NCI-H2081 (cell line): ENCODE data around the gene CCDC152.

Source experiments
- DNase-seq, 2 experiments: peaks; one replicate each; lab custom pipeline; 2025; lab: John Stamatoyannopoulos, UW

Gene CCDC152

DNA sequence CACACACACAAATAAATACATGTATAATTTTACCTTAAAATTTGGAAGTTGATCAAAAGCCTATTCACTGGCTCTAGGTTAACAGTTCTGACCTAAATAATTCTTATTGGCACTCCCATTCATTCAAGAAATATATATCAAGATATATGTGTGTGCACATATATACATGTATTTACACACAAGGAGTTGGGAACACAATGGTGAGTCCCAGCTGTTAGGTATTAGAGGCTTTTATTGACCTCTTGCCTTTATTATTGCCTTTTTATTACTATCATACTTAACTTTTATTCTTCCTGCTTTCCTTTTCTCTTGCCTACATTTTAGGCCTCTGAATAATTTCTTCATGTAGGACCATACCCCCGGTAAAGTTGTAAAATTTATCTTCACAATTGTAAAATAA lies 25.0 kb downstream of the CCDC152 start:
- no peak for DNase-seq

DNA sequence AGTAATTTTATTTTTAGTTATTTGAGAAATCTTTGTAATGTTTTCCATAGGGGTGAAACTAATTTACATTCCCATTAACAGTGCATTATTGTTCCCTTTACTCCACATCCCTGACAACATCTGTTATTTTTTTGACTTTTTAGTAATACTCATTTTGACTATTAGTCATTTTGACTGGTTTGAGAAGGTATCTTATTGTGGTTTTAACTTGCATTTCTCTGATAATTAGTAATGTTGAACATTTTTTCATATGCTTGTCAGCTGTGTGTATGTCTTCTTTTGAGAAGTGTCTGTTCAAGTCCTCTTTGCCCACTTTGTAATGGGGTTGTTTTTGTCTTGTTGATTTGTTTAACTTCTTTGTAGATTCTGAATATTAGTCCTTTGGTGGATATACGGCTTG lies 27.5 kb downstream of the CCDC152 start:
- no peak for DNase-seq

DNA sequence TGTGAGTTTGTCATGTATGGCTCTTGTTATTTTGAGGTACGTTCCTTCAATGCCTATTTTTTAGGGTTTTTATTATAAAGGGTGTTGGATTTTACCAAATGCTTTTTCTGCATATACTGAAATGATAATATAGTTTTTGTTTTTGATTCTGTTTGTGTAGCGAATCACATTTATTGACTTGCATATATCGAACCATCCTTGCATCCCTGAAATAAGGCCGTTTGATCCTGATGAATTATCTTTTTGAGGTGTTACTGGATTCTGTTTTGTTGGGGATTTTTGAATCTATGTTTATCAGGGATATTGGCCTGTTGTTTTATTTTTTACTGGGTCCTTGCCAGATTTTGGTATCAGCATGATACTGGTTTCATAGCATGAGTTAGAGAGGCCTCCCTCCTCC lies 29.1 kb downstream of the CCDC152 start:
- no peak for DNase-seq

DNA sequence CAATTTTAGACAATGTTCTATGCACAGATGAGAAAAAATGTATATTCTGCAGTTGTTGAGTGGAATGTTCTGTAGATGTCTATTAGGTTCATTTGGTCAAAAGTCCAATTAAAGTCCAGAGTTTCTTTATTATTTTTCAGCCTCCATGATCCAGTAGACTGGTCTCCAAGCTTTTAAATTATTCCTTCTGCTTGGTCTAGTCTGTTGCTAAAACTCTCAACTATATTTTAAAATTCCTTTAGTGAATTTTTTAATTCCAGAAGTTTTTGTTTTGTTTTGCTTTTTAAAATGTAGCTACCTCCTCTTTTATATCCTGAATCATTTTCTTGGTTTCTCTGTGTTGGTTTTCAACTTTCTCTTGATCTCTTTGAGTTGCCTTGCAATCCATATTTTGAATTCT lies 30.5 kb downstream of the CCDC152 start:
- no peak for DNase-seq

DNA sequence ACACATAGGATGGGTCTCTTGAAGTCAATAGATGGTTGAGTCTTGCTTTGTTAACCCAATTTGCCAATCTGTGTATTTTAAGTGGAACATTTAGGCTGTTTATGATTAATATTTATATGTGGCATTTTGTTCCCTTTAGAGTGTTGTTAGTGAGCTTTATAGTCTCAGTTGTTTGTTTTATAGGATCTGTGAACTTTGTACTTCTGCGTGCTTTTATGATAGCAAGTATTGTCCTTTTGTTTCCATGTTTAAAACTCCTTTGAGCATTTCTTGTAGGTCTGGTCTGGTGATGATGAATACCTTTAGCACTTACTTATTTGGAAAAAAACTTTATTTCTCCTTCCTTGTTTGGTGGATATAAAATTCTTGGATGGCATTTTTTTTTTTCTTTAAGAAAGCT lies 31.2 kb downstream of the CCDC152 start:
- DNase-seq, result no peak

DNA sequence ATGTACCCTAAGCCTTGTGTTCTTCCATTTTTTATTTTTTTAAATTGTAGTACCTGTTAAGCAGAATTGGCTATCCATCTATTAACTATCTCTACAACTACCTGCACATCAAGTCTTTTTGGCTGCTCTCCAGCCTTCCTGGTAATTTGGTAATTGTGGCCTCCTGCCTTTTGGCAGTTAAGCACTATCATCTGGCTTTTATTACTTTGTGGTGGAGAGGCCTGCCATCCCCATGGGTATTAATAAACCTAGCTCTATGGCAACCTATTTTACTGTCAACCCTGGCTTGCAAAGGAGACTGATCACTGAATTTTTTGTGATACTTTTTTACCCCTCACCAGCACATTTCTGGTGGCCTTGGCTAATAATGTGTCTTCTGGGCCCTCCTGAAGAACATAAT lies 34.5 kb downstream of the CCDC152 start:
- peak; percentile 46 to 59 for DNase-seq

DNA sequence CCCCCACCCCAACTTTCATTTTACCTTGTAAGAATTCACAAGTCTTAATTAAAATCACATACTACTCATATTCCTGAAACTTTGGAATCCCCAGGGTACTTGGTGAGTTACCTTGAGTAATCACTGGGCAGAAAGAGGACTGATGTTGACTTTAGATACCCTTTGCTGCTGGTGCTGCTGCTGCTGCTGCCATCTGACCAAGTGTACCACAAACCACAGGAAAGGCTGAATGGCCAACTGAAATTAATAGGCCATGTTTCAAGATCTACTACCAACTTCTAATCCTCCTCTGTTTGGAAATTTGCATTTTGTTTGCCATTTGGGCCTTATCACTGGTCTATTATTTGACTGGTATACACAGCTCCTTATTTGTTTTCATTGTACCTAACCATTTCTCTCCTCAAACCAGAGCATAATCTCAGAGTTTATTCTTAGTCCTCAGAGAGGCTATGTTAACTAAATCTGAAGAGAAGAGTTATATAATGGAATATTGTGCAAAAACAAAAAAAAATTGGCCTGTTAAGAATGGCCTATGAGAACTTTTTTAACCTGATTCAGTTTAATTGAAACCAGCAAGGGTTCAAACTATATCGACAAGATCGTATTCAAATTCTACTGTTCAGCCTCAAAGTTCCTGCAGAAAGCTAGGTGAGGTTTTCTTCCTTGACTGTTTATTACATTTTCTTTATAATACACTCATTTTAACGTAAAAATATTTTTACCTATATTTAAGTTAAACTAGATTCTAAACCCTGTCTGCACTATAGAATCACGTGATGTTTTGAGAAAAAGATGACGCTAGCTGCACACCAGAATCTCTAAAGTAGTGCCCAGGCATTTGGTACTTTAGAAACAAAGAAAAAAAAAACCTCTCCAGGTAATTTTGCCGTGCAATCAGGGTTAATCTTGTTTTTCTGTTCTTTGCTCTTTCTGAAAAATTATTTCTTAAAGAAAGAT lies 41.9 kb downstream of the CCDC152 start:
- DNase-seq, result no peak

DNA sequence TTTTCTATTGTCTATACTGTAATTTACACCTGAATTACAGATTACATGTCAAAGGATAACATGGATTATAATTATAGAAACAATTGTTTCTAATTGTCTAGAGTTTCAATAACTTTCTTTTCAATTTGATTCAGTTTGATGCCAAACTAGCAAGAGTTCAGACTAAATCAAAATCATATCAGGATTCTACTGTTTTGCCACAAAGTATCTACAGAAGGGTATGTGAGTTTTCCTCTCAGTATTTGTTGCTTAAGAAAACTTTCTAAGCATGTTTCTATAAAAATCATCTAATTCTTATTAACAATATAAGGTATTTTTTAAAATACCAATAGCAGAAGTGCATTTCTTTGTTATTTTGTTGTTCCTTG lies 42.6 kb downstream of the CCDC152 start:
- no peak for DNase-seq

DNA sequence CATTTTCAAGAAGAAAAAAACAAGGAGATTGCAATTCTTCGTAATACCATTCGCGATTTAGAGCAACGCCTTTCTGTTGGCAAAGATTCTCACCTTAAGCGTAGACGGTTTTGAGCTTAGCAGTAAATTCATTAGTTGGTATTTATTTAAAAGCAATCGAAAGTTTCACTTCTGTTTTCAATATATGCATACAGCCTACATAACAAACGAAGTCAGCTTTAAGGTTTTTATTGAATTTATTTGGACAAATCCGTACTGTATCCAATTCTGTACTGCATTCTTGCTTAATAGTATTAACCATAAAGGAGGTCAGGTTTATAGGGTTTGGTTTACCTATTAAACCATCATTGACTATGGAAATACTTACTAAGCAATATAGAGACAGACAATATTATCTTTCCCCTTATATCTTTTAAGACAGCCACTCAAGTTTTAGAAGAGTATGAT lies 43.1 kb downstream of the CCDC152 start:
- DNase-seq, result no peak

DNA sequence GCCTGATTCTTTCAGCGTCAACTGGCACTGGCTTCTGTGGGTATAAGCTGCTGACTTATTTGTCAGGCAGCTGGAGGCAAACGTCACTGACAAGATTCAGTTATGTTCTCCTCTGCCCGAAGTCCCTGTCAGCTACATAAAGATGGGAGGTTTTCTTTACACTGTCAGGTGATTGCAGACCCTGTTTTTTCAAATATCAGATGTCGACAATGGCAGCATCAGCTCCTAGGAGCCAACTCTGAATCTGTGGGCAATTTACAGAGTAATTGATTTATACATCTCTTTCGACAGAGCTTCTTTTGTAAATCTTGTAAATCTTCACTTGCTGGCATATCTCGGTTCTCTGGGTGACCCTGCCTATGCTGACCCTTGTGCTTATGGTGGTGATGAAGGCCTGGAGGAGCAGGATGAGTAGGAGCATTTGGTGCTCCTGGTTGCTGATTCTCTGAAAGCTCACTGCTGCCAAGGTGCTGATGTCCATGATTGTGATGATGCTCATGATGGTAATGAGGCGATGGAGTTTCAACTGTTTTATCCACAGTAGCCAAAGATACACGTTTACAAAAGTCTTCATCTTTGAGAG lies 44.2 kb downstream of the CCDC152 start:
- DNase-seq, result no peak

DNA sequence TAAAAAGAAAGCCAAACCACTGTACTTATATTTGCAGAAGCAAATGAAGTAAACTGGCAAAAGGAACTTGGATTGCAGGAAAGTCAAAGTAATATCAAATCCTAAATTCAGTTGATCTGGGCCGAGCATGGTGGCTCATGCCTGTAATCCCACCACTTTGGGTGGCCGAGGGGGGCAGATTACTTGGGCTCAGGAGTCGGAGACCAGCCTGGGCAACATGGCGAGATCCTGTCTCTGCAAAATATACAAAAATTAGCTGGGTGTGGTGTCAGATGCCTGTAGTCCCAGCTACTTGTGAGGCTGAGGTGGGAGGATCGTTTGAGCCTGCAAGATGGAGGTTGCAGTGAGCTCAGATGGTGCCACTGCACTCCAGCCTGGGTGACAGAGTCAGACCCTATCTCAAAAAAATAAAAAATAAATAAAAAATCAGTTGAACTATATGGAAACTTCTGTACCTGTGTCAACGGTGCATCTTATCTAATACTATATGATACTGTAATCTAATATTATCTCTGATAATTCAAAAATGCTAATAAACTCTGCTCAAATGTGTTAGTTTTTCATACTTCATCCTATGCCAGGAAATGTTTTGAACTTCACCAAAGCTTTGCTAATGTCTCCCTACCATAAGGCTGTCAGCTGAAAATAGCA lies 45.0 kb downstream of the CCDC152 start:
- no peak for DNase-seq

DNA sequence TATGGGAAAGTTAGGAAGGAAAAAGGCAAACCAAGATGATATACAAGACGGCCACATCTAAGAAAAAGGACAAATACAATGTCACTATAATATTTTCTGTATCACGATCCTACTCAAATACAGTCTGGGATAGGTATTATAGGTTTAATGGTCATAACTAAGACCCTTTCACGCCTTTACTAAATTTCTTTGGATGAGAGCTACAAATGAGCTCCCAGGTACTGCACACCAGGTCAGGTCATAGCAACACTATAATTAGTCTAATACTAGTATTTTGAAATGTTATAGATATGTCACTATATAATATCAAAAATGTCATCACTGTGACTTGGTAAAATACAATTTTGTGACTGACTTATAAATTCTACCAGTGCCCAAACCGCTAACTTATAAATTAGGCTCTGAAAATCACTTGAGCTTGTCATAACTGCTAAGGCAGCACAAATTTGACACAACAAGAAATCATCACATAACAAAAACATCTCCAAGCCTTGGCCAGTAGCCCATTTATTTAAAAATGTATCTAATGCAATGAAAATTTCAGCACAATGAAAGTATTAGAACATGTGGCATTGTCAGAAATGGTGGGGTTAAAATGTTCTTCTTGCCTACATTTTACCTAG lies 48.2 kb downstream of the CCDC152 start:
- DNase-seq, result no peak

DNA sequence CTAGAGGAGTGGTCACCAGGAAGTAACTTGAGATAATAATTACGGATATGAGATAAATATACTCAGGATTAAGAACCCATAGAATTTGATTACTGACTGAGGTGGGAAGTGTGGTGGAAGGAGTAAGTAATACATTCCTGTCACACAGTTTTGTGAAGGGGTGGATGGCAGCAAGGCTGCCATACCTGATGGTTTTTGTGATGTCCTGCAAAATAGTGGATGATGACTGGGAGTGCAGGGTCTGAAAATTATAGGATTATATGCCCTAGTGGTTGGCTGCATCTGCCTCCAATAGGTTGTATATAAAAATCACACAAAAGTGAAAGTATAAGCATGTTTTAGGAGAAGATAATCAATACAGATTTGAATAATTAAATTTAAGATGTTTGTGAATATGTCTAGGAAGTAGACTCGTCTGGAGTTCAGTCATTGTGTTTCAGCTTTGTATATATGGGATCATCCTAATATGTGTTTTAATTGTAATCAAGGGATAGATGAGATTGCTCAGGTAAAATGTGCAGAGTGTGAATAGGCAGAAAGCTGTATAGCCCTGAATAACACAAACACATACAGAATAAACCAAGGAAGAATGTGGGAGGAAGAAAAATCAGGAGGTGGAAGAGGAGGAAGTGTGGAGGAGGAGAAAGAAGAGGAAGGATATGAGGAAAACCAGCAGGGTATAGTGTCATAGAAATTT lies 49.5 kb downstream of the CCDC152 start:
- no peak for DNase-seq

DNA sequence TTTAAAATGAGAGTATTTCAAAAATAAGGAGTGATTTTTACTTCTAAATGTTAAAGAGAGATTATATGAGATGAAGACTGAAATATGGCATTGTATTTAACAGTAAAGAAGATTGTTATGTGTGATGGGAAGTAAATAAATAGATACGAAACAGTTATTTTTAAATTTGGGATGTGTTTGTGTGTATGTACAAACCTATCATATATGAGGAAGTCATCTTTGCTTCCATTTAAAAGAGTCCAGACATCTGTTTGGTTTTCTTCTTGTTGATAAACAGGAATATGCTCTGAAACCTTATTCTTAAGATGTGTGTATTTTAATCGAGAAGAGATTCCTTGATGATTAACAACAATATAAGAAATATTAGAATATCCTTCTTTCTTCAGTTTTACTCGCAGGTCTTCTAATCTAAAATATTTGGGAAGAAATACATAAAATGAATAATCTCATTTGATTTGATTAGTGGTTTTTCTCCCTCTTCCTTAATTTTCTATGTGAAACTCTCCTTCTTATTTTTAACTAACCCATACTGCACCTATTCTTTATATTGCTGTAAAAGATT lies 50.2 kb downstream of the CCDC152 start:
- DNase-seq, result no peak

DNA sequence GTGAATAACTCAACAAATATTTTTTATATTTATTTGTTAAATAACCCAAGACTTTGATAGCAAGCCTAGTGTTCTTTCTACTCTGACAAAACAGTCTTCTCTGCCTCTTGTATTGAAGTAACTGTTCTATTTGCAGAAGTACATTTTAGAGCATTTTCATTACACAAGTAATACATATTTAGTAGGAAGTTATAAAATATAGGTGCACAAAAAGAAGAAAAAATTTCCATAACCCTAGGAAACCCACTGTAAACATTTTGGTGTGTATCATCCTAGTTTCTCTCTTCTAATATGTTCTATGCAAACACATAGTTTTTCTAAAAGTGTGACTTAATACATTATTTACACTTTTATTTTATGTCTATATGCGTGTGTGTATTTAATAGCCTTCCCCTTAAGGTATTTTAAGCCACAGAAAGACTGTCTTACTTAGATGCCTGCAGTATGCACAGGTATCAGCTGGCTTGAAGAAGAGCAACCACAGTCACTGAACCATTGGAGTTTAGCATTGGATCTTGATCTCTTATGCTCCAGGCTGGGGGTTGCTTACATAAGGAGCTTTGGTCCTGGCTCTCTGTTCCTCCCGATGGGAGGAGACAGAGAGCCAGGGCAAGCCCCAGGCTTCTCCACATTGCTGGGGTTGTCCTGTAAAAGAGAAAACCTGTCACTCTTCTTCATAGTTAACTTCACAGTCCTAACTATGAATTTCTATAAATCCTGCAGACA lies 51.3 kb downstream of the CCDC152 start:
- no peak for DNase-seq

DNA sequence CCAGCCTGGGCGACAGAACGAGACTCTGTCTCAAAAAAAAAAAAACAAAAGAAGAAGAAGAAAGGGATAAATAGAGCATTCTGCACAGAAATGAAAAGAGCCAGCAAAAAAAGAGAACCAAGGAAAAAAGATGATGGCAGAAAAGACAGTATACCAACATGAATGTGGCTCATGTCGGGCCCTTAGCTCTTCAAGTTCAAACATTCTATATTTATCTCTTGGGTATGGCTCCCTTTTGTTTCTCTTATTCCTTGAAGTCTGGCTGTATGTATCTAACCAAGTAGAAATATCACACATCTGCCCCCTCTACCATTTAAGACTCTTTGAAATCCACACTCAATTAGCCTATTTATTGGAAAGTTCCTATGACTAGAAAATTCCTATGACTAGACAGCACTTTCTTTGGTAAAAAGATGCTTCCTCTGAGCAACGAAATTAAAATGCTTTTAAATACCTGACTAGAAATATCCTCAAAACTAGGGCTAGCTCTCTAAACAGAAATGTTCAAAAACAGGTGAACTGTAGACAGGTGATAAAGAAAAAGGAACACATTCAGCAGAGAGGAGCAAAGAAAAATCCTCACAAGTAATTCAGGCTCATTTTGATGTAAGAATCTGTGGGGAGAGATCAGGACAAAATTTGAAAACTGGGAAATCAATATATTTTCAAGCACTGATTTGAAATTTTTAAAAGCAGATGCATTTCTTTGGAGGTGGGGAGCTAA lies 52.4 kb downstream of the CCDC152 start:
- no peak for DNase-seq

DNA sequence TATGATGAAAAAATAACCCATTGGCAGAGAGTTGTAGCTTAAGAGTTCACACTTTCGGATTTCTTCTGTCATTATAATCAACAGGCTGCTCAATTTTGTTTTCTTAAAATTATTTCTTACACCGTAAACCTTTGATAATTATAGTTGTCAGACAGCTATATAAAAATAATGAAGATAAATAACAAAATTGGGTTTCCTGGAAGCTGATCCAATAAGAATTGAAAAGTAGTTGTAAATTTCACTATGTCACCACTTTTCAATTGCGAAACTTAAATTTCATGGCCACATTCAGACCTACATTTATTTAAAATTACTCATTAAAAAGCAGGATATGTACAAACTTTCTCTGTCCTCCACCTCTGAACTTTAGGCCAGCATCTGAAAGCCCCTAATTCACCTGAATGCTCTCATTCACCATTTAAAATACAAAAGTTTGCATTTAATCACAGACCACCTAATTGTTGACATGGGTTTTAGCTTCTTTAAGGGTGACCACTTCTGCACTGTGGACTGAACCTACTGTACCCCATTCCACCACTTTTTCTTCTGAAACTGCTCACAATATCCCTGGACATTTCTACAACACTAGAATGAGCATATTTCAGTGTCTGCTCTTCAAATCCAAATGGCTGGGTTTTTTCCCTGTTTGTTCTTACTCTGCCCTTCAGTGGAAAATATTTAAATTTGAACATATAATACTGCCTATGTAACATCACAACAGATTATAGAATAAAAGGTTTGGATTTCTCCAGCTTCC lies 54.4 kb downstream of the CCDC152 start:
- no peak for DNase-seq

DNA sequence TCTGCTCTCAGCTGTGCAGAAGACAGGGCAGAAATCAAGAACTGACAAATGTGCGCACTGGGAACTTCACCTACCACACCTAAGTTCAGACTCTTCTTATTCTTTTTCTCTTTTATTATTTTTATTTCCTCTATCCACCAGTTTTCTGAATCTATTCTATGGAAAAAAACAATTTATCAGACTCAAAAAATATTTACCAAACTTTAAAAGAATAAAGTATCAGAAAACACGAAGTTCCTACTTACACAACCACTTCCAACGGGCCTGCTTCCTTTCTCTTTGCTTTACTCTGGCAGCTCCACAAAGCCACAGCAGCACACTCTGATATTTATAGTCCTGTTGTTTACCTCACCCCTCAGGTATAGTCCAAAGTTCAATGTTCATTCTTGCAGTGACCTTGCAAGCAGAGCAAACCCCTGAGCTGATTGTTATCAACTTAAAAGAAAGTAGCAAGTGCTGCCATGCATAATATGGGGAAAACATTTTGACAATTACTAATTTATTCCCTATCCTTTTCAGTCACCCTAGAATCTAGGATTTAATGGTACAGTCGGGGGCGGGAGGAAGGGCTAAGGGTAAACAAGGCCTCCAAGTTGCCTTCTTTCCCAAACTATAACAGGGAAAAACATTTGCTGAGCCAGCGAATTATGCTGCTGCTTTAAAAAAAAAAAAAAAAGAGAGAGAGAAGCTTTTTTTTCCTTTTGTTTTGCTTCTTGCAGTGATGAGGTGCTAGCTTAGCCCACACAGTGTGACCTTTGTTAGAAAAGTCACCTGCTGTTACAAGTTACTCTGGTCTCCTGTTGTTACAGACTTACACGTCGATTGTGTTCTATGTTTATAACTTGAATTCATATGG lies 55.2 kb downstream of the CCDC152 start, which contains the start of gene SELENOP:
TSS of gene SELENOP (minus strand) at position 302 of the 856 bp plus-strand sequence. CDS start 3,539 bp downstream, outside the sequence.
- peak; percentile 41 to 78 for DNase-seq
